Smooth muscle cell (in vitro differentiated cells): Measurements from ENCODE around the gene CFAP74. TPM values are rescaled to one million over a fixed set of nuclear protein-coding genes. Genes with fewer than 3 reads are reported as not detected.

Experiments
- DNase-seq: peaks from one replicate; lab custom pipeline; 2025; ENCODE audit not compliant: unreplicated experiment; lab: John Stamatoyannopoulos, UW
- H2AFZ ChIP-seq: fragments of 200-600 bp; sonication (generic); 2 replicates; pipeline ENCODE4 v1.6.0; 2016; ENCODE audit warnings: antibody characterized with exemption, low read depth, mild to moderate bottlenecking
- H3F3A ChIP-seq: fragments of 200-600 bp; sonication (generic); 2 replicates; pipeline ENCODE4 v1.6.0; 2017; ENCODE audit warnings: antibody characterized with exemption, low read depth
- H3K27ac ChIP-seq: fragments of 200-600 bp; sonication (generic); 2 replicates; pipeline ENCODE4 v1.5.1; 2016; ENCODE audit warnings: low read depth, mild to moderate bottlenecking
- H3K27me3 ChIP-seq: fragments of 200-600 bp; sonication (generic); 2 replicates; pipeline ENCODE4 v1.6.1; 2016; ENCODE audit warnings: low read depth, mild to moderate bottlenecking
- H3K36me3 ChIP-seq: fragments of 200-600 bp; sonication (generic); 2 replicates; pipeline ENCODE4 v1.5.1; 2016; ENCODE audit warnings: low read depth
- H3K4me1 ChIP-seq: fragments of 200-600 bp; sonication (generic); 2 replicates; pipeline ENCODE4 v1.5.1; 2016; ENCODE audit warnings: low read depth
- H3K4me2 ChIP-seq: fragments of 200-600 bp; sonication (generic); 2 replicates; pipeline ENCODE4 v1.6.0; 2016; ENCODE audit warnings: mild to moderate bottlenecking
- H3K4me3 ChIP-seq: fragments of 200-600 bp; sonication (generic); 2 replicates; pipeline ENCODE4 v1.5.1; 2016; ENCODE audit warnings: mild to moderate bottlenecking
- H3K79me2 ChIP-seq: fragments of 200-600 bp; sonication (generic); 2 replicates; pipeline ENCODE4 v1.6.0; 2016; ENCODE audit warnings: low read depth, mild to moderate bottlenecking
- H3K9ac ChIP-seq: fragments of 200-600 bp; sonication (generic); 2 replicates; pipeline ENCODE4 v1.6.0; 2016; ENCODE audit warnings: low read depth
- H3K9me3 ChIP-seq: fragments of 200-600 bp; sonication (generic); replicated peaks from 2 replicates; pipeline ENCODE4 v1.5.1; 2016; ENCODE audit warnings: low read depth
- H4K20me1 ChIP-seq: fragments of 200-600 bp; sonication (generic); 2 replicates; pipeline ENCODE4 v1.6.0; 2016; ENCODE audit warnings: low read depth
- WGBS: methylation state at CpG from one replicate; pipeline ENCODE4 v1.1.7; 2016; ENCODE audit warnings: low lambda C conversion rate; 5-methylcytosine and 5-hydroxymethylcytosine counted together
- polyA plus RNA-seq: library from polyadenylated mRNA; unstranded; fragments of >200 nt; fragmentation: Nextera tagmentation; extraction: Ambion mirVana; gene quantifications from 2 replicates; pipeline ENCODE4 v1.2.1, GENCODE V29; 2016
- total RNA-seq: library from RNA; depleted of rRNA; stranded (reverse); fragments of >200 nt; gene quantifications from 2 replicates; pipeline ENCODE4 v1.2.3, GENCODE V29; 2014
- TF ChIP-seq, protein P1 (sequence below): fragments of 200-600 bp; sonication (generic); IDR thresholded peaks from 2 replicates; pipeline ENCODE4 v1.5.1; 2017; ENCODE audit warnings: borderline replicate concordance, mild to moderate bottlenecking, antibody characterized with exemption; ENCODE audit not compliant: insufficient read depth, poor library complexity, severe bottlenecking

Gene CFAP74
- total and polyA plus RNA-seq, 2 experiments from 2014 or later, result not detected

DNA sequence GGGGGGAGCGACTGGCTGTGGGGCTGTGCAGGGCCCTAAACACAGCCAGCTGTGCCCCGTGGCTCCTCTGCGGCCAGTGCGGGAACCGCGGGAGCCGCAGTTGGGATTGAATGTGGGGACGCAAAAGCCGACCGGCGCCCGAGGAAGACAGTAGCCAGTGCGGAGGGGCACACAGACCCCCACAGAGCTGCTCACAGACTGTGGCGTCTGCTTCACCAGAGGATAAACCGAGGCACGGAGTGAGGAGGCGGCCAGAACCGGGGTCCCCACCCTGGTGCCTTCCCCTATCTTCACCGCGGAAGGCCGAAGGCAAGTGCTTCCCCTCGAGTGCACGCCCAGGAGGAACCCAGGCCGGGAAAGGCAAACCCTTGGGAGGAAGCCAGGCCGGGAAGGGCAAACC is 75.8 kb downstream of the CFAP74 start:
- no peaks in the 10 kb centered on the region for H3K4me1 ChIP-seq
- no peak overlapping the region for H3K9ac ChIP-seq
- no peak overlapping the region for H3K4me2 ChIP-seq
- no peak overlapping the region for H3K27ac ChIP-seq
- H3K36me3 ChIP-seq, result no peaks in the 10 kb centered on the region
- WGBS, result 94% methylated on average over 25 of the region's 25 CpGs
- H3F3A ChIP-seq, result no peaks in the 10 kb centered on the region
- no peaks in the 10 kb centered on the region for H3K27me3 ChIP-seq
- DNase-seq, result no peak
- H3K4me3 ChIP-seq, result no peak overlapping the region
- H3K9me3 ChIP-seq, result no peaks in the 10 kb centered on the region
- no peaks in the 10 kb centered on the region for H3K79me2 ChIP-seq
- H4K20me1 ChIP-seq, result no peaks in the 10 kb centered on the region
- TF ChIP-seq, protein P1, sequence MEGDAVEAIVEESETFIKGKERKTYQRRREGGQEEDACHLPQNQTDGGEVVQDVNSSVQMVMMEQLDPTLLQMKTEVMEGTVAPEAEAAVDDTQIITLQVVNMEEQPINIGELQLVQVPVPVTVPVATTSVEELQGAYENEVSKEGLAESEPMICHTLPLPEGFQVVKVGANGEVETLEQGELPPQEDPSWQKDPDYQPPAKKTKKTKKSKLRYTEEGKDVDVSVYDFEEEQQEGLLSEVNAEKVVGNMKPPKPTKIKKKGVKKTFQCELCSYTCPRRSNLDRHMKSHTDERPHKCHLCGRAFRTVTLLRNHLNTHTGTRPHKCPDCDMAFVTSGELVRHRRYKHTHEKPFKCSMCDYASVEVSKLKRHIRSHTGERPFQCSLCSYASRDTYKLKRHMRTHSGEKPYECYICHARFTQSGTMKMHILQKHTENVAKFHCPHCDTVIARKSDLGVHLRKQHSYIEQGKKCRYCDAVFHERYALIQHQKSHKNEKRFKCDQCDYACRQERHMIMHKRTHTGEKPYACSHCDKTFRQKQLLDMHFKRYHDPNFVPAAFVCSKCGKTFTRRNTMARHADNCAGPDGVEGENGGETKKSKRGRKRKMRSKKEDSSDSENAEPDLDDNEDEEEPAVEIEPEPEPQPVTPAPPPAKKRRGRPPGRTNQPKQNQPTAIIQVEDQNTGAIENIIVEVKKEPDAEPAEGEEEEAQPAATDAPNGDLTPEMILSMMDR, result no peak
- H2AFZ ChIP-seq, result no peak overlapping the region

DNA sequence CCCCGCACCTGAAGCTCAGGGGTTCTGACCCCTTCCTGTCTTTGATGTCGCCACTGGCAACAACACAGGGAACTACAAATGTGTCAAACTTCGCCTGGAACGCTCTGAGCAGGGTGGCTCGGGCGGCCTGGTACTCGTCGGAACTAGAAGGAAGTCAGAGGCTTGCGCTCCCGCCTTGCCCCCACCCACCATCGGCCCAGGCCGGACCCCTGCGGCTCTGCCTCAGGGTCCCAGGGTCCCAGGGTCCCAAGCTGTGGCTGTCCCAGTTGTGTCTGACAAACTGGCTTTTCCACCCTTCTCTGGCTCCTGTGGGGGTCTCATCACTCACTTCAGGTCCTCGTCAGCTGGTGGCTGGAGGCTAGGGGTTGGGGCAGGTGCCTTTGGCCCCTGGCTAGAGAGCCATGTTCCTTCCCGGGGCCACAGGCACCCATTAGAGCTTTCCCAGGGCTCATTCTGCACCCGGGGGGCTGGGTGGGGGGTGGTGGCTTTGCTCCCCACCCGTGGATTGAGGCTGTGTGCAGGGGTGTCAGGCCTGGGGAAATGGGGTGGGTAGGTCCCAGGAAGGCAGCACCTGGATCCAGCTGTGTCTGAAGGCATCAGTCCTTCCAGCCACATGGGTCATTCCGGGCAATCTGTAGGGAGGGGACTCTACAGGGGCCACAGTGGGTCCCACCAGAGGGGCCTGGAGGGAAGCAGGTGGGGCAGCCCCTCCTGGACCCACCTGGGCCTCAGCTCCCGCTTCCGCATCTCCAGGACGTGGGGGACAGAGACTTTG is 76.5 kb downstream of the CFAP74 start:
- no peak overlapping the region for H3K4me2 ChIP-seq
- H4K20me1 ChIP-seq, result no peaks in the 10 kb centered on the region
- WGBS, result 92% methylated on average over 20 of the region's 21 CpGs
- no peaks in the 10 kb centered on the region for H3K4me1 ChIP-seq
- no peak overlapping the region for H3K4me3 ChIP-seq
- H3K27ac ChIP-seq, result no peak overlapping the region
- no peaks in the 10 kb centered on the region for H3F3A ChIP-seq
- no peaks in the 10 kb centered on the region for H3K79me2 ChIP-seq
- no peaks in the 10 kb centered on the region for H3K9me3 ChIP-seq
- no peak overlapping the region for H2AFZ ChIP-seq
- H3K9ac ChIP-seq, result no peak overlapping the region
- no peak for DNase-seq
- no peaks in the 10 kb centered on the region for H3K27me3 ChIP-seq
- H3K36me3 ChIP-seq, result no peaks in the 10 kb centered on the region
- TF ChIP-seq, protein P1, result no peak

DNA sequence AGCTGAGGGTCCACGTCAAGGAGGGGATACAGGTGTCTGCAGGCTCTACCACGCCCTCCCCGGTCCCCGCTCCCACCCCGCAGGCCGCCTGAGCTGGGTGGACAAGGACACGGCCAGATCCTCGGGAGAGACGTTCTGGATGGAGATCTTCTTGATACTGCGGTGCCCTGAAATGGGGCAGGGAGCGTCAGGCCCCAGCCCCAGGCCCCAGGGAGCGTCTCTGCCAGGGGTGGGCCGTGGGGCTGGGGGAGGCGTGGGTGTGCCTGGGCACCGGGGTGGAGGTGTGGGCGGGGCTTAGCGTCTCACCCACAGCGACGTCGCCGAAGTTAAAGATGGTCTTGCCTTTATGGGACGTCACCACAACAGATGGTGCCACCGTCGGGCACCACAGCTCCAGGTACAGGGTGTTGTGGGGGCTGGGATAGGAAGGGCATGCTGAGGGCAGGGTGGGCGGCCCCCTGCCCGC is 77.2 kb downstream of the CFAP74 start:
- Histone ChIP-seq H2AFZ (no peak overlapping the region), H3K9ac (no peak overlapping the region), H3K4me3 (no peak overlapping the region), H3K27me3 (no peaks in the 10 kb centered on the region), H3K9me3 (no peaks in the 10 kb centered on the region), H3K27ac (no peak overlapping the region), H3K36me3 (no peaks in the 10 kb centered on the region), H3F3A (no peaks in the 10 kb centered on the region), H4K20me1 (no peaks in the 10 kb centered on the region), H3K79me2 (no peaks in the 10 kb centered on the region), H3K4me1 (no peaks in the 10 kb centered on the region), H3K4me2 (no peak overlapping the region)
- TF ChIP-seq, protein P1, result no peak
- WGBS, result 86% methylated on average over 14 of the region's 26 CpGs
- DNase-seq, result no peak
